GM13977 (cell line): Measurements from ENCODE around the gene OR13J1.
"Not testable (repeated sequence)": the region's sequence is repeated elsewhere in the genome, so short reads cannot be mapped to it uniquely, and the experiment has no call there.

Experiments used
- DNase-seq: peaks from one replicate; pipeline ENCODE4 v3.0.0; 2012; ENCODE audit warnings: low spot score
- CTCF ChIP-seq: IDR thresholded peaks from 2 replicates; pipeline ENCODE4 v1.5.1; 2012; ENCODE audit warnings: mild to moderate bottlenecking, control low read depth; ENCODE audit not compliant: insufficient read depth; ENCODE audit errors: extremely low read depth, missing control alignments
- in situ Hi-C: fragments of 300-500 bp; cut with MboI; formaldehyde crosslinking; loops from one replicate; pipeline ENCODE4 v1.12.0; 2022; ENCODE audit warnings: low sequenced_read_pairs, low pct_unique_long_range_greater_than_20kb, mixed read lengths, inconsistent platforms; ENCODE audit not compliant: unreplicated experiment

OR13J1 gene

GRCh38 chr9:35899021-35899420, 28.8 kb upstream of the OR13J1 start:
- no peak for DNase-seq
- no peak for TF ChIP-seq CTCF
- in situ Hi-C loops = no loop called here

GRCh38 chr9:35898337-35898736, 28.1 kb upstream of the OR13J1 start:
- in situ Hi-C loops = no loop called here

GRCh38 chr9:35897376-35898099, 27.3 kb upstream of the OR13J1 start:
- DNase-seq, in situ Hi-C loops: not testable (repeated sequence)

More at GRCh38 chr9:35898337-35898736, 28.1 kb upstream of the OR13J1 start:
- TF ChIP-seq CTCF = no peak
- no peak for DNase-seq

GRCh38 chr9:35896570-35896969, 26.4 kb upstream of the OR13J1 start:
- no peak for DNase-seq
- no peak for TF ChIP-seq CTCF
- in situ Hi-C loops = no loop called here

- TF ChIP-seq CTCF = no peak
- in situ Hi-C loops = no loop called here
These were observed 21.9 kb upstream of the OR13J1 start for GRCh38 chr9:35892051-35892450.

GRCh38 chr9:35891646-35892045, 21.4 kb upstream of the OR13J1 start:
- no peak for TF ChIP-seq CTCF
- no peak for DNase-seq
- in situ Hi-C loops = no loop called here

More at GRCh38 chr9:35892051-35892450, 21.9 kb upstream of the OR13J1 start:
- DNase-seq = no peak

- in situ Hi-C loops = loop anchor here (10.0 kb wide), 1 partner anchor 60 kb away; the partner anchor contains the start of genes FAM221B and TMEM8B
- not testable (repeated sequence) for DNase-seq
These were observed 14.7 kb upstream of the OR13J1 start for GRCh38 chr9:35884908-35885307.

GRCh38 chr9:35882996-35883395, 12.8 kb upstream of the OR13J1 start:
- in situ Hi-C loops = loop anchor here (10.0 kb wide), 1 partner anchor 58 kb away; the partner anchor contains the start of genes FAM221B and TMEM8B

More at GRCh38 chr9:35882996-35883395, 12.8 kb upstream of the OR13J1 start:
- TF ChIP-seq CTCF = no peak
- no peak for DNase-seq
